ENCODE data around the gene SWAP70.

Gene SWAP70

GRCh38 chr11:9672918-9673317, 9.0 kb downstream of the SWAP70 start:
- H3K4me3 ChIP-seq (replicated peaks; ENCODE audit: low read depth, low read length): no peak overlapping the region
- TF ChIP-seq CTCF (IDR thresholded peaks at IDR 0.05; ENCODE audit: low read depth, low read length, missing control alignments): no peak
- DNase-seq (ENCODE audit: extremely low read depth, low read depth): no peak

GRCh38 chr11:9675691-9676090, 11.8 kb downstream of the SWAP70 start:
- no peak for TF ChIP-seq CTCF (IDR thresholded peaks at IDR 0.05; ENCODE audit: low read depth, low read length, missing control alignments)
- H3K4me3 ChIP-seq (replicated peaks; ENCODE audit: low read depth, low read length): no peak overlapping the region
- DNase-seq (ENCODE audit: extremely low read depth, low read depth): no peak

GRCh38 chr11:9677951-9678350, 14.1 kb downstream of the SWAP70 start:
- H3K4me3 ChIP-seq (replicated peaks; ENCODE audit: low read depth, low read length): no peak overlapping the region
- TF ChIP-seq CTCF (IDR thresholded peaks at IDR 0.05; ENCODE audit: low read depth, low read length, missing control alignments): no peak
- no peak for DNase-seq (ENCODE audit: extremely low read depth, low read depth)

GRCh38 chr11:9678576-9678975, 14.7 kb downstream of the SWAP70 start:
- DNase-seq (ENCODE audit: extremely low read depth, low read depth): no peak
- TF ChIP-seq CTCF (IDR thresholded peaks at IDR 0.05; ENCODE audit: low read depth, low read length, missing control alignments): no peak
- no peak overlapping the region for H3K4me3 ChIP-seq (replicated peaks; ENCODE audit: low read depth, low read length)

GRCh38 chr11:9680028-9680427, 16.2 kb downstream of the SWAP70 start:
- H3K4me3 ChIP-seq (replicated peaks; ENCODE audit: low read depth, low read length): no peak overlapping the region
- no peak for TF ChIP-seq CTCF (IDR thresholded peaks at IDR 0.05; ENCODE audit: low read depth, low read length, missing control alignments)
- no peak for DNase-seq (ENCODE audit: extremely low read depth, low read depth)

- no peak for TF ChIP-seq CTCF (IDR thresholded peaks at IDR 0.05; ENCODE audit: low read depth, low read length, missing control alignments)
- no peak for DNase-seq (ENCODE audit: extremely low read depth, low read depth)
- H3K4me3 ChIP-seq (replicated peaks; ENCODE audit: low read depth, low read length): no peak overlapping the region
Observed at GRCh38 chr11:9681583-9682372, 17.9 kb downstream of the SWAP70 start.
